HG02943 (cell line): ENCODE measurements around the gene RXRA.

Experiments
- ATAC-seq: cut with Tn5 transposase; IDR thresholded peaks from one replicate; pipeline ENCODE4 v1.9.1; 2021; ENCODE audit warnings: mild to moderate bottlenecking, low read depth, moderate library complexity; ENCODE audit not compliant: unreplicated experiment

Gene RXRA

GRCh38 chr9:134376386-134377142 is 50.3 kb downstream of the RXRA start:
- ATAC-seq, result no peak

GRCh38 chr9:134377143-134377484 is 50.9 kb downstream of the RXRA start:
- no peak for ATAC-seq

- ATAC-seq, result no peak
Observed at GRCh38 chr9:134377976-134378375, 51.7 kb downstream of the RXRA start.

- ATAC-seq, result no peak
Observed at GRCh38 chr9:134378901-134379338, 52.7 kb downstream of the RXRA start.

GRCh38 chr9:134379831-134380365 is 53.6 kb downstream of the RXRA start:
- no peak for ATAC-seq

GRCh38 chr9:134380542-134381271 is 54.5 kb downstream of the RXRA start:
- no peak for ATAC-seq

GRCh38 chr9:134381272-134381661 is 55.0 kb downstream of the RXRA start:
- no peak for ATAC-seq

GRCh38 chr9:134381671-134382516 is 55.6 kb downstream of the RXRA start:
- ATAC-seq, result no peak

GRCh38 chr9:134382733-134383132 is 56.5 kb downstream of the RXRA start:
- ATAC-seq, result no peak

- ATAC-seq, result no peak
Observed at GRCh38 chr9:134383148-134383547, 56.9 kb downstream of the RXRA start.

GRCh38 chr9:134384811-134385479 is 58.7 kb downstream of the RXRA start:
- no peak for ATAC-seq

GRCh38 chr9:134385915-134386314 is 59.7 kb downstream of the RXRA start:
- no peak for ATAC-seq

- no peak for ATAC-seq
Observed at GRCh38 chr9:134386951-134387831, 60.9 kb downstream of the RXRA start.

GRCh38 chr9:134388289-134388808 is 62.1 kb downstream of the RXRA start:
- ATAC-seq, result no peak

- ATAC-seq, result no peak
Observed at GRCh38 chr9:134388976-134389375, 62.7 kb downstream of the RXRA start.

GRCh38 chr9:134389642-134390041 is 63.4 kb downstream of the RXRA start:
- no peak for ATAC-seq

- peak; percentile 29 for ATAC-seq
Observed at GRCh38 chr9:134390537-134390936, 64.3 kb downstream of the RXRA start.

GRCh38 chr9:134390947-134391318 is 64.7 kb downstream of the RXRA start:
- ATAC-seq, result peak; percentile 24
